Fibroblast of upper back skin (primary cell): ENCODE measurements around the gene EYS.
"Not testable (repeated sequence)": the region's sequence is repeated elsewhere in the genome, so short reads cannot be mapped to it uniquely, and the experiment has no call there.

Source experiments
- DNase-seq: peaks from one replicate; pipeline ENCODE4 v3.0.0-alpha.2; 2013

EYS gene

GRCh38 chr6:65631711-65632110, 75.3 kb downstream of the EYS start:
- DNase-seq = no peak

DNA sequence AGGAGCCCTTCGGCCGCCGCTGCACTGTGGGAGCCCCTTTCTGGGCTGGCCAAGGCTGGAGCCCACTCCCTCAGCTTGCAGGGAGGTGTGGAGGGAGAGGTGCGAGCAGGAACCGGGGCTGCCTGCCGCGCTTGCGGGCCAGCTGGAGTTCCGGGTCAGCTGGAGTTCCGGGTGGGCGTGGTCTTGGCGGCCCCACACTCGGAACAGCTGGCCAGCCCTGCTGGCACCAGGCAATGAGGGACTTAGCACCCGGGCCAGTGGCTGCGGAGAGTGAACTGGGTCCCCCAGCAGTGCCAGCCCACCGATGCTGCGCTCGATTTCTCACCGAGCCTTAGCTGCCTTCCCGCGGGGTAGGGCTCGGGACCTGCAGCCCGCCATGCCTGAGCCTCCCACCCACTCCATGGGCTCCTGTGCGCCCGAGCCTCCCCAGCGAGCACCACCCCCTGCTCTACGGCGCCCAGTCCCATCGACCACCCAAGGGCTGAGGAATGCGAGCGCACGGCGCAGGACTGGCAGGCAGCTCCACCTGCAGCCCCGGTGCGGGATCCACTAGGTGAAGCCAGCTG, 79.5 kb downstream of the EYS start:
- not testable (repeated sequence) for DNase-seq

- DNase-seq = no peak
Observed at GRCh38 chr6:65627015-65627414, 80.0 kb downstream of the EYS start.

DNA sequence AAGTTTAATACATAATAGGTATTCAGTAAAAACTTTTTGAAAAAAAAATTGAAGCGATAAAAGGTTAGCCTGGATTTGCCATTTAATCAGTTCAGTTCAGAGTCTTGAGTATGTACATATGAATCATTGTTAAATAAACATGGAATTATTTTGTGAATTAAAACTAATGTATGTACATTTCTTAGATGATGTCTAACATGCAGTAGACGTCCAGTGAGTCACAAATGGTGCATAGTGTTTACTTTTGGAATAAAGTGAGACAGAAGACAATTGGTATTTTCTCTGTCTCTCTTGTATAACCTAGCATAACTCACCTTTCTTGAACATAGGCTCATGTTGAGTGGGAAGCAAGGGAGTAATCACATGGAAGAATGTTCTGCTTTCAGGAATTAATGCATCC, 83.5 kb downstream of the EYS start:
- no peak for DNase-seq

- DNase-seq = no peak
Observed at GRCh38 chr6:65610746-65611145, 96.3 kb downstream of the EYS start.

GRCh38 chr6:65595540-65595939, 111.5 kb downstream of the EYS start:
- no peak for DNase-seq

DNA sequence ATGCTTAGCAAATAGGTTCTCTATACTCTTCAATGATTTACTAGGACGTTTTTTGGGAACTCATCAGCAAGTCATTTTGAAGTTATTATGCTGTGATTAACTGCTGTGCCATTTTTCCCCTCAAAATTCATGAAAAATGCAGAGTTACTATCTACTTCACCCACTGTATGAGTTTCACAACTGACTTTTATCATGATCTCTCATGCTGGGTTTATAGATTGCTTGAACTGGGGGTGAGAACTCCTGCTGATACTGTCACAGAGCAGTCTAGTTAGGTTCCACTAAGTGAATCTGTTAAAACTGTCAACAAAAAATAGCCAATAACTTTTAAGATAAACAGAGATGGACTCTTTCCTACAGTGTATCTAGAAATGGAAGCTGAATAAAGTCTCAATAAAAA, 136.7 kb downstream of the EYS start:
- DNase-seq = no peak

- DNase-seq = no peak
Observed at GRCh38 chr6:65569505-65569904, 137.5 kb downstream of the EYS start.

GRCh38 chr6:65569056-65569455, 138.0 kb downstream of the EYS start:
- not testable (repeated sequence) for DNase-seq

DNA sequence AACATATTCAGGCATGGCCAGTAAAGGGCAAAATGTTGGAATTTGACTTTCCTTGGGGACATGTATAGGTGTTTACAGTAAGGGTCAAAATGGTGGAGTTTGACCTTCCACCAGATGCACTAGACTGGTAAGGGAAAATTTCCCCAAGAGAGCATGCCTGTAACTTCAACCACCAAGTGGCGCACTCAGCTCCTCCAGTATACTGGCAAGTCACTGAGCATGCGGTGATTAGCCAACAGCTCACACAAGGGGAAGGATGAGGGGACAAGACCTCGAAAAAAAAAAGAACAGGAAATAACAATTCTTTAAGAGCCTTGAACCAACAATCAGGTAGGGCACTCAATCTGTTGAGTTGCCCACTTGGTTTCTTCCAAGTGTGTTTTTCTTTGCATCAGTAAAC, 140.9 kb downstream of the EYS start:
- DNase-seq = no peak

GRCh38 chr6:65558071-65558470, 149.0 kb downstream of the EYS start:
- DNase-seq = no peak

GRCh38 chr6:65557224-65557623, 149.8 kb downstream of the EYS start:
- no peak for DNase-seq

- DNase-seq = no peak
Observed at GRCh38 chr6:65546894-65547293, 160.1 kb downstream of the EYS start.

DNA sequence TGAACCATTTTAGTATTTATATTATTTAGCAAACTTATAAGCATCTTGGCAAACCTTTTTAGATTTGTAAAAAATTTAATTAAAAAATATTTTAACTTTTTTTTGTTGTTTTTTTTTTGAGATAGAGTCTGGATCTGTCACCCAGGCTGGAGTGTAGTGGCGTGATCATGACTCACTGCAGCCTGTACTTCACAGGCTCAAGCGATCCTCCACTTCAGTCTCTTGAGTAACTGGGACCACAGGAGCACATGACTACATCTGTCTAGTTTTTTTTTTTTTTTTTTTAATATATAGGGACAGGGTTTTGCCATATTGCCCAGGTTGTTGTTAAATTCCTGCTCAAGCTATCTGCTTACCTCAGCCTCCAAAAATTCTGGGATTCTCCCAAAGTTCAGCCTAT, 161.1 kb downstream of the EYS start:
- DNase-seq = no peak

- DNase-seq = no peak
Observed at GRCh38 chr6:65538644-65539043, 168.4 kb downstream of the EYS start.

DNA sequence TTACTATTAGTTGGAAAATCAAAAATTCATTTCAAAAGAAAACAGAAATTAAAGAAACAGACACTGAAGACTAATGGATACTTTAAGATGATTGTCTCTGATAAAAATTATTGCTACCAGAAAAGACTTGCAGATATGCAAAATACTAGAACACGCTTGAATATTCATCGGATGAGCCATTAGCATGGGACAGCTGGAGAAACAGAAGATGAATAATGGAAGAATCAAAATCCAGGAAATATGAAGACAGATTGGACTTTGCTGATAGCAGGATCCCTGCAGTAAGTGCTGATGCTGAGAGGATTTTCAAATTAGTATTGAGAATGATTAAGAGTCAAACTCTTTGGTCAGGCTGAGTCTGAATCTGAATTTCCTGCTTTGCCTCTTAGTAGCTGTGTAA, 169.4 kb downstream of the EYS start:
- DNase-seq = no peak

GRCh38 chr6:65531533-65531932, 175.5 kb downstream of the EYS start:
- DNase-seq = no peak

- no peak for DNase-seq
Observed at GRCh38 chr6:65524232-65524631, 182.8 kb downstream of the EYS start.

DNA sequence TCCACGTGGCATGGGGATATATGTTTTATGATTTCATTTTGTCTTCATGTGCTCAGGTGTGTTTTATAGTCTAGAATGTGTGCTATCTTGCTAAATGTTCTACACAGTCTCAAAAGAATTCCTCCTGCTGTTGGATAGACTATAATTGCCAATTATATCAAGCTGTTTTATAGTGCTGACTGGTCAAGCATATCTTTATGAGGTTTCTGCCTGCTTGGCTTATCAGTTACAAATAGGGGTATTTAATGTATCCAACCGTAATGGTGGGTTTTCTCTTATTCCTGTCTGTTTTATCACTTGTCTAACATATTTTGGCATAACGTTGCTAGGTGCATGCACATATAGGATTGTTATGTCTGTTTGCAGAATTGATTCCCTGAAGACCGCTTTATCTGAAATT, 201.3 kb downstream of the EYS start:
- DNase-seq = no peak

DNA sequence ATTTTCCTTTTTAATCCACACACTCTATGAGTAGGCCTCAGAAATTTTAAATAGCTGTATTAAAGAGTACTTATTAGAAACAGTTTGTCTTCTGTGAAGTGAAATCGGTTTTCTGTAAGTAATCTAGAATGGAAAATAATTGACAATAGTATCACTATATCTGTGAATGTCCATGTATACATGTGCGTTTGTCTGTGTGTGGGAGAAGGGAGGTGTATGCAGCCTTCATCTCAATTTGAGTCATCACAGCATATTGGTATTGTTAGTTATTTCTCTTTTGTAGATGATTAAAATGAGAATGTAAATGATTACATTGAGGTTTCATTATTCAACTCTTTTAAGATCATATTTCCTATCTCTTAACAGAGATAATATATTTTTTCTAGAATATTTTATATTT, 206.0 kb downstream of the EYS start:
- no peak for DNase-seq

- DNase-seq = not testable (repeated sequence)
Observed at GRCh38 chr6:65483652-65484051, 223.4 kb downstream of the EYS start.

DNA sequence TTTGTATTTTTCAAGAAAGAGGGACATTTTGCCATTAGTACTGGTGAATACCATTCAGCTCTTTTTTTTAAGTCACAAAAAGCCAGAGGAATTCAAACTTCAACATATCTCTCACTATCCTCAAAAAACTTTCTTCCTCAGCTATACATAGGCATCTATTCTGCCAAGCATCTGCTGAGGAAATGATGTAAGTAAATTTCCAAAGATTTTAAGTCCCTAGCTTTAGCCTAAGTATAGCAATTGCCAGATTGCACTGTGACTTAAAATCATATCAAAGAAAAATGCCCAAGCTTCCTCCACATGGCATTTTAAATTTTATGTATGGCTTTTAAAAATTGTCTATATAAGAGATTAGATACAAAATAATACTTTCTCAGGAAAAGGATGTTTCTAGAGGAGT, 237.4 kb downstream of the EYS start:
- no peak for DNase-seq

DNA sequence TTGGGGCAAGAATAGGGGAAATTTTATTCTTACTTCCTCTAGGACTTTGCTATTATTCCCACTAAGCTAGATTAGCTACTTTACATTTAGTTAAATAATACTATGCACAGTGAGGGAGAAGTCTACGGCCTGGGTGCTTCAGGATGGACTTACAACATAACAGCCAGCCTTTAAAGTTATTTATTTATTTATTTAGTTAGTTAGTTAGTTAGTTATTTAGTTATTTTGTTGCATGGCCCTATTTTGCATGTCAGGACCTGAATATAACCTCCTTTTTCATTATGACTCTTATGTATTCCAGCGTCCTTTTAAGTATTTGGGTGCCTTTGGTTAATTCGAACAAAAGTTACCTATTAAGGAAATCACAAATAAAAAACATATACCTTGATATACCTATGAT, 238.7 kb downstream of the EYS start:
- DNase-seq = no peak

- no peak for DNase-seq
Observed at GRCh38 chr6:65461121-65461520, 245.9 kb downstream of the EYS start.

DNA sequence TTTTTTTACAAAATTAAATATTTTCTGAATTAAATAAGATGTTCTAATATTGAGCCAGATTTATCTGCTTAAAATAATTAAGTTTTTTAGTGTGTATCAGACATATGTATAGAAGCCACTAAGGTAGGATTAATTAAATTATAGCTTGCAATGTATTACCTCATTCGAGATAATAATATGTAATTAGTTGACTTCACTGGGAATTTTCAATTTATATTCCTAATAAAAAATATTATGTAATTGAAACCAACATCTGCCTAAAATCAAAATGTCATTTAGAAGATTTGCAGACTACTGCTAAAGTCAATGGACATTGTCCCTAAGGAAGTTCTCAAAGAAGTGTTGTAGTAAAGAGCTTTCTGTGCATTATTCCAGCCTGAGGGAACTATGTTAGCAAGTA, 254.7 kb downstream of the EYS start:
- no peak for DNase-seq

GRCh38 chr6:65450451-65450850, 256.6 kb downstream of the EYS start:
- DNase-seq = no peak
